Stimulated activated CD4-positive, alpha-beta T cell treated with anti-CD3 and anti-CD28 coated beads, Interleukin-4, amount 100 ng/mL, for 48 hours (primary cell): ENCODE measurements around the gene AMT.

Experiments
- DNase-seq, 2 donors: peaks; one replicate each; pipeline ENCODE4 v3.0.0-alpha.2; 2020; ENCODE audit warnings: low read depth in 2 of 2

AMT gene

GRCh38 chr3:49388289-49388820, 33.9 kb downstream of the AMT start:
- no peak for DNase-seq

DNA sequence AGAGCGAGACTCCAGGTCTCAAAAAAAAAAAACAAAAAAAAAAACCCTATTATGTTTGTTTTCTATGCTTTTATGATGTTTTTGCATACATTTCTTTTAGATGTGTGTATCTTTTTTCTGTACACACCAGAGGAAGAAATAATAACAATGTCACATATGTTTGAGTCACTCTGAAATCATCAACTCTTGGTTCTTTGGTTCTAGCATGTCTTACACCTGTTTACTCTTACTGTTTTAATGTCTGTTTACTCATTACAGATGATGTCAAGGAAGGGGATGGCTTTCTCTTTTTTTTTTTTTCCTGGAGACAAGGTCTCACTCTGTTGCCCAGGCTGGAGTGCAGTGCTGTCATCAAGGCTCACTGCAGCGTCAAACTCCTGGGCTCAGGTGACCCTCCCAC, 34.6 kb downstream of the AMT start:
- DNase-seq = no peak

GRCh38 chr3:49386056-49386756, 36.1 kb downstream of the AMT start:
- DNase-seq = no peak

GRCh38 chr3:49385617-49386016, 36.7 kb downstream of the AMT start:
- no peak for DNase-seq

DNA sequence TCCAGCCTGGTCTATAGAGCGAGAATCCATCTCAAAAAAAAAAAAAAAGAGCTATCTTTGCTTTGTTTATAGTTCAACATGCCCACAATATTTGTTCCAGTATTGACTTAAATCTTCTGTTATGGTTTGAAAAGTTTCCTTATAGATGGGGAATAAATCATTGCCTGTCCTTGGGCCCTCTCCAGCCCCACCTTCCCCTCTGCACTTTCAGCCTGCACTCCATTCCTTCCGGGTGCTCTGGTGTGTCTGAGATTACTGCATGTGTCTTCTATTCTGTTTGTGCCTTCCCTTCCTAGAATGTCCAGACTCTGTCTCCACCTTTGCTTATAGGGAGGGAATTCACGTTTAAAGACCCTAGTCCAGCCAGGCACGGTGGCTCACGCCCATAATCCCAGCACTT, 38.9 kb downstream of the AMT start:
- no peak for DNase-seq

- no peak for DNase-seq
Observed at GRCh38 chr3:49378249-49378895, 43.9 kb downstream of the AMT start.

DNA sequence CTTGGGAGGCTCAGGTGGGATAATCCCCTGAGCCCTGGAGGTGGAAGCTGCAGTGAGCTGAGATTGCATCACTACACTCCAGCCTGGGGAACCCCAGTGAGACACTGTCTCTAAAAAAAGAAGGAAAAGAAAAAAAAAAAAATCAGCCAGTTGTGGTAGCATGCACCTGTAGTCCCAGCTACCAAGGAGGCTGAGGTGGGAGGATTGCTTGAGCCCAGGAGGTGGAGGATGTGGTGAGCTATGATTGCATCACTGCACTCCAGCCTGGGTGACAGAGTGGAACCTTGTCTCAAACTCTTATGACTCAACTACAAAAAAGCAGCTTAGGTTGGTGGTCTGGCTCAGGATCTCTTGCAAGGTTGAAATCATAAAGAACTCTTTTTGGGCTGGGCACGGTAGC, 44.8 kb downstream of the AMT start:
- DNase-seq = peak; percentile 29 to 41

- DNase-seq = no peak
Observed at GRCh38 chr3:49371946-49372345, 50.3 kb downstream of the AMT start.

GRCh38 chr3:49370585-49371290, 51.5 kb downstream of the AMT start:
- no peak for DNase-seq
